OCI-LY7 (cell line): Measurements from ENCODE around the gene G6PC1. TPM values are rescaled to one million over a fixed set of nuclear protein-coding genes. Genes with fewer than 3 reads are reported as not detected.

ENCODE experiments used
- BruUV-seq: library from RNA; stranded (reverse); fragments of 400-500 nt; replicated peaks from 2 replicates; lab custom pipeline; 2021; lab: Mats Ljungman, UMichigan
- CTCF ChIA-PET: fragments of 300-600 bp; sonication (Branson Sonifier 250); formaldehyde crosslinking; loops from one replicate; lab custom pipeline; 2022; ENCODE audit warnings: antibody characterized with exemption; ENCODE audit not compliant: unreplicated experiment; lab: Charles Lee
- POLR2A ChIA-PET: fragments of 300-600 bp; sonication (Branson Sonifier 250); formaldehyde crosslinking; loops from one replicate; lab custom pipeline; 2022; ENCODE audit warnings: antibody characterized with exemption; lab: Charles Lee
- DNase-seq: peaks from one replicate; pipeline ENCODE4 v3.0.0-alpha.2; 2015; ENCODE audit warnings: low spot score
- H2AFZ ChIP-seq: fragments of 200-600 bp; sonication (generic), shearing (Covaris generic); 2 replicates; pipeline ENCODE4 v1.6.1; 2014; ENCODE audit warnings: mild to moderate bottlenecking, antibody characterized with exemption, low read length, moderate library complexity
- H3K27ac ChIP-seq: fragments of 200-600 bp; sonication (generic); 2 replicates; pipeline ENCODE4 v1.5.1; 2014; ENCODE audit warnings: mixed run types, low read depth, mild to moderate bottlenecking, moderate library complexity, low read length, inconsistent platforms; ENCODE audit not compliant: poor library complexity, severe bottlenecking
- H3K36me3 ChIP-seq: fragments of 200-600 bp; sonication (generic); 2 replicates; pipeline ENCODE4 v1.6.1; 2014; ENCODE audit warnings: mild to moderate bottlenecking, antibody characterized with exemption, low read length, moderate library complexity, mixed read lengths; ENCODE audit not compliant: insufficient read depth
- H3K4me1 ChIP-seq: fragments of 200-600 bp; sonication (generic); 2 replicates; pipeline ENCODE4 v1.5.1; 2014; ENCODE audit warnings: mild to moderate bottlenecking, low read length; ENCODE audit not compliant: insufficient read depth, poor library complexity, severe bottlenecking
- H3K4me2 ChIP-seq: fragments of 200-600 bp; sonication (generic); 2 replicates; pipeline ENCODE4 v1.6.1; 2014; ENCODE audit warnings: mild to moderate bottlenecking, low read length
- H3K4me3 ChIP-seq: fragments of 200-600 bp; sonication (generic); 2 replicates; pipeline ENCODE4 v1.5.1; 2014; ENCODE audit warnings: mild to moderate bottlenecking, low read depth, low read length; ENCODE audit not compliant: poor library complexity, severe bottlenecking
- H3K79me2 ChIP-seq: fragments of 200-600 bp; sonication (generic); 2 replicates; pipeline ENCODE4 v1.6.1; 2016; ENCODE audit warnings: low read depth, mild to moderate bottlenecking, low read length, moderate library complexity, mixed read lengths; ENCODE audit not compliant: insufficient read depth
- H3K9me2 ChIP-seq: fragments of 200-600 bp; sonication (generic); 2 replicates; pipeline ENCODE4 v1.6.1; 2016; ENCODE audit warnings: mild to moderate bottlenecking, low read length, mixed read lengths; ENCODE audit not compliant: insufficient read depth
- H3K9me3 ChIP-seq: fragments of 200-600 bp; sonication (generic); 2 replicates; pipeline ENCODE4 v1.6.1; 2014; ENCODE audit warnings: mild to moderate bottlenecking, mixed run types, low read length, mixed read lengths
- H4K20me1 ChIP-seq: fragments of 200-600 bp; sonication (generic); 2 replicates; pipeline ENCODE4 v1.6.1; 2014; ENCODE audit warnings: mild to moderate bottlenecking, antibody characterized with exemption, low read length, moderate library complexity, mixed read lengths; ENCODE audit not compliant: insufficient read depth
- EZH2phosphoT487 ChIP-seq: fragments of 200-600 bp; sonication (generic); IDR thresholded peaks from 2 replicates; pipeline ENCODE4 v1.6.1; 2018; ENCODE audit warnings: low read depth, borderline replicate concordance, mild to moderate bottlenecking, mixed run types, antibody characterized with exemption, low read length, moderate library complexity, mixed read lengths
- intact Hi-C: fragments of 100-400 bp; cut with micrococcal nuclease; formaldehyde crosslinking; loops from one replicate; pipeline ENCODE4 v1.10.0; 2022; ENCODE audit not compliant: unreplicated experiment
- total RNA-seq, 2 experiments: library from RNA; depleted of rRNA in 1 of 2; stranded (reverse); fragments of >200 nt in 1 of 2; shearing (Covaris generic) in 1 of 2; gene quantifications; 2 replicates each; pipeline ENCODE4 v1.2.3, GENCODE V29; 2014 to 2022
- TF ChIP-seq, protein P1 (sequence below): fragments of 200-600 bp; sonication (generic); conservative IDR thresholded peaks from 2 replicates; pipeline ENCODE4 v1.5.1; 2014; ENCODE audit warnings: mild to moderate bottlenecking, antibody characterized with exemption, low read length, moderate library complexity, mixed read lengths

The G6PC1 gene
- total RNA-seq, 2 experiments from 2014 or later, result 1.1 to 1.9 TPM

DNA sequence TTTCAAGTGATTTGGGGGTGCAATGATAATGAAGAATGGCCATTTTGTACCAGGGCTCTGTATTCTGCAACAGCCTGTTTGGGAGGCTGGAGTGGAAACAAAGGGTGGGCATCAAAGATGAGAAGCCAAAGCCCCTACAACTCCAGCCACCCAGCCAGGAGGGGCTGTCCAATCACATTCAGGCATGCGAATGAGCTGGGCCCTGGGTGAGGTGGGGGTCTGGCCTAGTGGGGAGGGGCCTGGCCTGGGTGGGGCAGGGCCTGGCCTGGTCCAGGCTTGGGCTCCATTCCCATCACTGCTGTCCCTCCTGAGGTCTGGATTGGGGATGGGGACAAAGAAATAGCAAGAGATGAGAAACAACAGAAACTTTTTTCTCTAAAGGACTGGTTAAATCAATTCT, 43.2 kb upstream of the G6PC1 start:
- Histone ChIP-seq H3K9me2 (no peaks in the 10 kb centered on the region), H3K4me1 (peaks cover 14% of the 10 kb centered on the region), H3K79me2 (no peaks in the 10 kb centered on the region), H3K27ac (no peak overlapping the region), H2AFZ (no peak overlapping the region), H3K4me3 (no peak overlapping the region), H3K4me2 (no peak overlapping the region), H4K20me1 (no peaks in the 10 kb centered on the region), H3K36me3 (no peaks in the 10 kb centered on the region), H3K9me3 (no peaks in the 10 kb centered on the region)
- TF ChIP-seq, protein P1, sequence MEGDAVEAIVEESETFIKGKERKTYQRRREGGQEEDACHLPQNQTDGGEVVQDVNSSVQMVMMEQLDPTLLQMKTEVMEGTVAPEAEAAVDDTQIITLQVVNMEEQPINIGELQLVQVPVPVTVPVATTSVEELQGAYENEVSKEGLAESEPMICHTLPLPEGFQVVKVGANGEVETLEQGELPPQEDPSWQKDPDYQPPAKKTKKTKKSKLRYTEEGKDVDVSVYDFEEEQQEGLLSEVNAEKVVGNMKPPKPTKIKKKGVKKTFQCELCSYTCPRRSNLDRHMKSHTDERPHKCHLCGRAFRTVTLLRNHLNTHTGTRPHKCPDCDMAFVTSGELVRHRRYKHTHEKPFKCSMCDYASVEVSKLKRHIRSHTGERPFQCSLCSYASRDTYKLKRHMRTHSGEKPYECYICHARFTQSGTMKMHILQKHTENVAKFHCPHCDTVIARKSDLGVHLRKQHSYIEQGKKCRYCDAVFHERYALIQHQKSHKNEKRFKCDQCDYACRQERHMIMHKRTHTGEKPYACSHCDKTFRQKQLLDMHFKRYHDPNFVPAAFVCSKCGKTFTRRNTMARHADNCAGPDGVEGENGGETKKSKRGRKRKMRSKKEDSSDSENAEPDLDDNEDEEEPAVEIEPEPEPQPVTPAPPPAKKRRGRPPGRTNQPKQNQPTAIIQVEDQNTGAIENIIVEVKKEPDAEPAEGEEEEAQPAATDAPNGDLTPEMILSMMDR, result no peak
- TF ChIP-seq EZH2phosphoT487, result no peak
- intact Hi-C loops, result no loop called here
- no TSS peak for BruUV-seq
- POLR2A ChIA-PET, result no interaction called here
- DNase-seq, result no peak
- CTCF ChIA-PET, result interaction anchor here (0.5 kb wide), 1 partner anchor 59 kb away, joined by 3 read pairs; the partner anchor contains the start of gene CNTD1

GRCh38 chr17:42865638-42866094, 34.9 kb upstream of the G6PC1 start:
- intact Hi-C loops, result no loop called here
- CTCF ChIA-PET, result interaction anchor here (0.6 kb wide), 1 partner anchor 318 kb away, joined by 3 read pairs; no protein-coding TSS in a partner anchor
- no peak overlapping the region for H3K27ac ChIP-seq
- no peak overlapping the region for H3K4me3 ChIP-seq
- H3K4me2 ChIP-seq, result no peak overlapping the region
- no peaks in the 10 kb centered on the region for H3K9me2 ChIP-seq
- no peaks in the 10 kb centered on the region for H3K36me3 ChIP-seq
- no peaks in the 10 kb centered on the region for H3K79me2 ChIP-seq
- no peak overlapping the region for H2AFZ ChIP-seq
- H3K4me1 ChIP-seq, result no peaks in the 10 kb centered on the region
- POLR2A ChIA-PET, result interaction anchor here (0.9 kb wide), 1 partner anchor 17 kb away, joined by 4 read pairs; no protein-coding TSS in a partner anchor
- H4K20me1 ChIP-seq, result no peaks in the 10 kb centered on the region
- BruUV-seq, result no TSS peak
- no peak for TF ChIP-seq EZH2phosphoT487
- TF ChIP-seq, protein P1, result no peak
- DNase-seq, result no peak
- 0 out of 2 replicates have a peak, but pooled peaks cover 6% of the 10 kb centered on the region for H3K9me3 ChIP-seq

DNA sequence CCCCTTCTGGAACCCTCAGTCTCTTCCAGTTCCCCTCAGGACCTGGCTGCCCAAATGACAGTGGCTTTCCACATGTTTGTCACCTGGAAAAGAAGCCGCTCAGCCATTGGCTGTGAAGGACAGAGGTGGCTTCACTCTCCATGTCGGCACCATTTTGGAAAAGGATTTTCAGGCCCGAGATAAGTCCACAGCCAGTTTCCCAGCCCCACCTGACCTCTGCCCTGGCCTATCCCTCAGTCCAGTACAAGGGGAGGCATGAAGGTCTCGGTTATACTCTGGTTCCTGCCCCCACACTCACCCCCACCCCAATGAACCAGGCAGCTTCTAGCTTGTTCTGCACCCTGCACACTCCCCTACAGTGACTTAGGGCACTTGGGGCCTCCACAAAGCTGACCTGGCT, 34.4 kb upstream of the G6PC1 start:
- ChIA-PET POLR2A (interaction anchor here (0.6 to 0.9 kb wide), 2 partner anchors 16 to 97 kb away, joined by 3 to 4 read pairs; no protein-coding TSS in a partner anchor), CTCF (interaction anchor here (0.6 kb wide), 1 partner anchor 318 kb away, joined by 3 read pairs; no protein-coding TSS in a partner anchor)
- H4K20me1 ChIP-seq, result no peaks in the 10 kb centered on the region
- H3K4me1 ChIP-seq, result no peaks in the 10 kb centered on the region
- TF ChIP-seq EZH2phosphoT487, result no peak
- TF ChIP-seq, protein P1, result no peak
- H2AFZ ChIP-seq, result no peak overlapping the region
- no peaks in the 10 kb centered on the region for H3K9me2 ChIP-seq
- H3K79me2 ChIP-seq, result no peaks in the 10 kb centered on the region
- DNase-seq, result no peak
- no TSS peak for BruUV-seq
- no peak overlapping the region for H3K4me3 ChIP-seq
- H3K9me3 ChIP-seq, result 0 out of 2 replicates have a peak, but pooled peaks cover 6% of the 10 kb centered on the region
- H3K4me2 ChIP-seq, result no peak overlapping the region
- intact Hi-C loops, result no loop called here
- no peak overlapping the region for H3K27ac ChIP-seq
- no peaks in the 10 kb centered on the region for H3K36me3 ChIP-seq
